Glutamatergic neuron (in vitro differentiated cells): ENCODE measurements around the gene HDC. TPM values are rescaled to one million over a fixed set of nuclear protein-coding genes. Genes with fewer than 3 reads are reported as not detected.

ENCODE experiments used
- DNase-seq: peaks from one replicate; pipeline ENCODE4 v3.0.0; 2022
- H3K27ac Mint-ChIP-seq: one replicate; pipeline ENCODE4 v1.8.0; 2020; ENCODE audit warnings: mild to moderate bottlenecking, mixed read lengths, inconsistent platforms; ENCODE audit not compliant: unreplicated experiment
- H3K27me3 Mint-ChIP-seq: one replicate; pipeline ENCODE4 v1.8.0; 2020; ENCODE audit warnings: mild to moderate bottlenecking, moderate library complexity, mixed read lengths, inconsistent platforms; ENCODE audit not compliant: unreplicated experiment
- H3K36me3 Mint-ChIP-seq: one replicate; pipeline ENCODE4 v1.8.0; 2020; ENCODE audit warnings: mild to moderate bottlenecking, mixed read lengths, inconsistent platforms; ENCODE audit not compliant: unreplicated experiment
- H3K4me1 Mint-ChIP-seq: one replicate; pipeline ENCODE4 v1.8.0; 2020; ENCODE audit warnings: mild to moderate bottlenecking, low read depth, mixed read lengths, inconsistent platforms; ENCODE audit not compliant: unreplicated experiment
- H3K4me3 Mint-ChIP-seq: one replicate; pipeline ENCODE4 v1.8.0; 2020; ENCODE audit warnings: mild to moderate bottlenecking, mixed read lengths, inconsistent platforms; ENCODE audit not compliant: unreplicated experiment
- H3K9me3 Mint-ChIP-seq: one replicate; pipeline ENCODE4 v1.8.0; 2020; ENCODE audit warnings: mild to moderate bottlenecking, moderate library complexity, mixed read lengths, inconsistent platforms; ENCODE audit not compliant: unreplicated experiment
- total RNA-seq: library from RNA; stranded (reverse); fragmentation: NEBNext Ultra II Directional; extraction: Animal tissue kit (Norgen Biotek cat#: 25700); gene quantifications from one replicate; pipeline ENCODE4 v1.2.1, GENCODE V29; 2021; ENCODE audit not compliant: unreplicated experiment
- TF ChIP-seq, protein P1 (sequence below): fragments of 200-600 bp; sonication (generic); IDR thresholded peaks from one replicate; pipeline ENCODE4 v1.5.0; 2021; ENCODE audit not compliant: partially characterized antibody, unreplicated experiment

The HDC gene
- total RNA-seq, 1 donor from 2014 or later, result not detected

DNA sequence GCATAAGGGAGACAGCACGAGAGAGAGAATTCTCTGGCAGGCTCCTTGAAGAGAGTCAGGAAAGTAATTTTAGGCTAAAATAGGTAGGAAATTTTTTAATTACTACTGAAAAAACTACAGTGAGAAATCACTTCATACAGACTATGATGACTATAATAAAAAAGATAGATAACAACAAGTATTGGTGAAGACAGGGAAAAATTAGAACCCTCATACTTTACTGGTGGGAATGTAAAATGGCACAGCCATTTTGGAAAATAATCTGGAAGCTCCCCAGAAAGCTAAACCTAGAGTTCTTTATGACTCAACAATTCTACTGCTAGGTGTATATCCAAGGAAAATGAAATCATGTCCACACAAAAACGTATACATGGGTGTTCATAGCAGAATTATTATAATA is 2.1 kb upstream of the HDC start:
- no peaks in the 10 kb centered on the region for H3K27me3 Mint-ChIP-seq
- H3K36me3 Mint-ChIP-seq, result no peaks in the 10 kb centered on the region
- TF ChIP-seq, protein P1, sequence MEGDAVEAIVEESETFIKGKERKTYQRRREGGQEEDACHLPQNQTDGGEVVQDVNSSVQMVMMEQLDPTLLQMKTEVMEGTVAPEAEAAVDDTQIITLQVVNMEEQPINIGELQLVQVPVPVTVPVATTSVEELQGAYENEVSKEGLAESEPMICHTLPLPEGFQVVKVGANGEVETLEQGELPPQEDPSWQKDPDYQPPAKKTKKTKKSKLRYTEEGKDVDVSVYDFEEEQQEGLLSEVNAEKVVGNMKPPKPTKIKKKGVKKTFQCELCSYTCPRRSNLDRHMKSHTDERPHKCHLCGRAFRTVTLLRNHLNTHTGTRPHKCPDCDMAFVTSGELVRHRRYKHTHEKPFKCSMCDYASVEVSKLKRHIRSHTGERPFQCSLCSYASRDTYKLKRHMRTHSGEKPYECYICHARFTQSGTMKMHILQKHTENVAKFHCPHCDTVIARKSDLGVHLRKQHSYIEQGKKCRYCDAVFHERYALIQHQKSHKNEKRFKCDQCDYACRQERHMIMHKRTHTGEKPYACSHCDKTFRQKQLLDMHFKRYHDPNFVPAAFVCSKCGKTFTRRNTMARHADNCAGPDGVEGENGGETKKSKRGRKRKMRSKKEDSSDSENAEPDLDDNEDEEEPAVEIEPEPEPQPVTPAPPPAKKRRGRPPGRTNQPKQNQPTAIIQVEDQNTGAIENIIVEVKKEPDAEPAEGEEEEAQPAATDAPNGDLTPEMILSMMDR, result no peak
- H3K4me3 Mint-ChIP-seq, result no peak overlapping the region
- DNase-seq, result no peak
- H3K27ac Mint-ChIP-seq, result no peak overlapping the region
- no peaks in the 10 kb centered on the region for H3K4me1 Mint-ChIP-seq
- no peaks in the 10 kb centered on the region for H3K9me3 Mint-ChIP-seq

DNA sequence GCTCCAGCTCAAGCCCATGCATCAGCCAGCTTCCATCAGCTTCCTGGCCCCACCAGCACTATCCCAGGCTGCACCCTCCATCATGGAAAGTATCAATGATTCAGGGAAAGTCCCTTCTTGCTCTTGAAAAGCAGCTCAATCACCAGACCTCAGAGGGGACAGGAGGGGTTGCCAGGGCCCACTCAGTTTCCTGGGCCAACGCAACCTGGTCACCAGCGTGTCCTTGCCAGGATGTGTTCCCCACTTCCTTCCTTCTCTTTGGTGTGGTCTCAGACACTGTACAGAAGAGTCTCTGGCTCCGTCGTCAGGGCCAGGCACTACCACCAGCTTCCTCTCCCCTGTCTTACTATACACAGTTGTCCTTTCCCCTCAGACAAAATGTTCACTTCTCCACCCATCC is 3.0 kb downstream of the HDC start:
- Mint-ChIP-seq H3K4me3 (no peak overlapping the region), H3K27ac (no peak overlapping the region), H3K36me3 (no peaks in the 10 kb centered on the region), H3K27me3 (no peaks in the 10 kb centered on the region), H3K9me3 (no peaks in the 10 kb centered on the region), H3K4me1 (no peaks in the 10 kb centered on the region)
- TF ChIP-seq, protein P1, result no peak
- DNase-seq, result no peak

DNA sequence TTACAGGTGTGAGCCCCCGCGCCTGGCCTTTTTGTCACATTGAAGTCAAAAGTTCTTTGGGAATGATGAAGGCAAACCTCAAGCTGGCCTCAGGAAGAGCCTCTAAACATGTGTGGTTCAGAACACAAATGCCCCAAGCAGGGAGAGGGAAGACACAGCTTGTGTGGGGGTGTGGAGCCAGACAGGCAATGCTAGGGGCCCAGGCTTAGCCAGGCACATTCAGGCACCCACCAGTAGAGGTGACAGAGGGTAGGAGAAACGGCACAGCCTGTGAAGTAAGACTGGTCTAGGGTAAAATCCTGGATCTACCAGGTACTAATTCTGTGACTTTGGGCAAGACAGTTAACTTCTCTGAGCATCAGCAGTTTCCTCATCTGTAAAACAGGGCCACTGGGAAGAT is 3.5 kb downstream of the HDC start:
- TF ChIP-seq, protein P1, result no peak
- Mint-ChIP-seq H3K9me3 (peaks cover 2% of the 10 kb centered on the region), H3K4me1 (no peaks in the 10 kb centered on the region)

DNA sequence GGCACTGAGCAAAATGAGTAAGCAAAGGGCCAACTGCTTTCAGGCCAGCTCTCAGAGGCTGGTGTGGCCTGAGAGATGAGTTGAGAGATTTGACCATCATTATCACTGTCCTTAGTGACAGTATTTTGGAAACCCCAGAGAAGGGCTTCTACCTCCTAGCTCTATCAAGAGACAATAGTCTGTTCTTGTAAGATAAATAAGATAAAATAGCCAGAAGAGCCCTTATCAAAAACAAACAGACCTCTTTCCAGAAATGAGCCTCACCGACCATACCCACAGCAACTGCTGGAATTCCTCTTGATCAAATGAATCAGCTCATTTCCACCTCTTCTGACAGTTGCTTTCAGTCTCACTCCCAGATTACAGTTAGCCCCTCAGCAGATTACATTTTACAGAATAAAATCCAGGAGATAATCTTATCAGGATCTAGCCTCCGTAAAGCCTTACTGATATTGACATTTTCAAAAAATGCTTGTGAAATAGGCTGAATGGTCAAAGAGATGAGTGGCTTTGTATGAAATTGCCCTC is 4.5 kb downstream of the HDC start:
- no peaks in the 10 kb centered on the region for H3K27me3 Mint-ChIP-seq
- no peaks in the 10 kb centered on the region for H3K4me1 Mint-ChIP-seq
- H3K36me3 Mint-ChIP-seq, result no peaks in the 10 kb centered on the region
- no peak for DNase-seq
- H3K27ac Mint-ChIP-seq, result no peak overlapping the region
- no peak overlapping the region for H3K4me3 Mint-ChIP-seq
- H3K9me3 Mint-ChIP-seq, result peaks cover 2% of the 10 kb centered on the region
- TF ChIP-seq, protein P1, result no peak

More for the DNA sequence above, 3.5 kb downstream of the HDC start:
- H3K27me3 Mint-ChIP-seq, result no peaks in the 10 kb centered on the region
- H3K27ac Mint-ChIP-seq, result no peak overlapping the region
- H3K4me3 Mint-ChIP-seq, result no peak overlapping the region
- no peak for DNase-seq
- H3K36me3 Mint-ChIP-seq, result no peaks in the 10 kb centered on the region

DNA sequence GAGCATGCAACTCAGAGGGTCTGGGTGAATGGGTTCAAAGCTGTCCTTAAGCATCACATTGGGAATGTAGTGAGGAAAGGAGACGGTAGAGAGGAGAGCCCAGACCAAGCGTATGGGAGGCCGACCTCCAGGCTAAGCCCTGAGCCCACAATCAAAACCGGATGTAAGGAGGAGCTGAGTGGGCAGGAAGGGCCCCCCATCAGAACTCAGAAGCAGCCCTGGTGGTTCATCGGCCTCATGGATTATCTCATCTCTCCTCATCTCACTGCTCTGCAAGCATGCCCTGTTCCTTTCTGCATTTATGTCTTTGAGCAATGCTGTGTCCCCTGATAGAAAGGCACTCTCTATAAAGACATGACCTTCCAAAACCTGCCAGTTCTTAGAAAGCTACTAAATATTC is 6.2 kb downstream of the HDC start:
- Mint-ChIP-seq H3K27me3 (no peaks in the 10 kb centered on the region), H3K4me3 (no peak overlapping the region), H3K9me3 (peaks cover 2% of the 10 kb centered on the region), H3K36me3 (no peaks in the 10 kb centered on the region), H3K27ac (no peak overlapping the region), H3K4me1 (no peaks in the 10 kb centered on the region)
- TF ChIP-seq, protein P1, result no peak
- DNase-seq, result no peak
